Psoas muscle (tissue), 8 donors: ENCODE results near the gene CIC. TPM values are rescaled to one million over a fixed set of nuclear protein-coding genes. Genes with fewer than 3 reads are reported as not detected.

Experiments used
- ATAC-seq, 4 donors: fragments of 200-7000 bp; cut with Tn5 transposase; one replicate each; pipeline ENCODE4 v1.9.1; 2020; ENCODE audit warnings: moderate library complexity in 3 of 4, mild to moderate bottlenecking in 2 of 4
- DNase-seq, 2 donors: peaks; one replicate each; pipeline ENCODE4 v3.0.0-alpha.2; 2020
- H3K27ac ChIP-seq: fragments of 200-600 bp; one replicate; pipeline ENCODE4 v1.8.0; 2022
- H3K27me3 ChIP-seq, 3 donors: fragments of 200-600 bp in 1 of 3; one replicate each; pipeline versions ENCODE4 v1.6.1 to v1.8.0; 2013 to 2022; ENCODE audit warnings: low read length in 2 of 3, mild to moderate bottlenecking in 2 of 3, moderate library complexity in 1 of 3; ENCODE audit not compliant: insufficient read depth in 3 of 3
- H3K36me3 ChIP-seq, 2 donors: fragments of 200-600 bp in 1 of 2; one replicate each; pipeline versions ENCODE4 v1.6.1 to v1.8.0; 2013 to 2022; ENCODE audit warnings: low read depth in 1 of 2, mild to moderate bottlenecking in 1 of 2, moderate library complexity in 1 of 2; ENCODE audit not compliant: insufficient read depth in 1 of 2
- H3K4me1 ChIP-seq: fragments of 200-600 bp; one replicate; pipeline ENCODE4 v1.8.0; 2022
- H3K4me3 ChIP-seq: fragments of 200-600 bp; one replicate; pipeline ENCODE4 v1.8.0; 2022; ENCODE audit warnings: mild to moderate bottlenecking
- H3K9me3 ChIP-seq: fragments of 200-600 bp; one replicate; pipeline ENCODE4 v1.8.0; 2022
- CTCF ChIP-seq: fragments of 200-600 bp; IDR thresholded peaks from one replicate; pipeline ENCODE4 v1.8.0; 2022; ENCODE audit warnings: antibody characterized with exemption
- WGBS, 3 donors: extraction: QIAGEN DNeasy Blood & Tissue Kit; methylation state at CpG; one replicate each; pipeline versions ENCODE4 v1.1.6 to v1.1.7; 2013; 5-methylcytosine and 5-hydroxymethylcytosine counted together
- intact Hi-C, 2 donors: fragments of 100-400 bp; cut with DNase I; formaldehyde crosslinking; loops; one replicate each; pipeline versions ENCODE4 v1.11.0 to v1.14.2; 2022
- polyA plus RNA-seq, 3 donors: library from polyadenylated mRNA; stranded (reverse); fragments of 200-250 nt; gene quantifications; one replicate each; pipeline ENCODE4 v1.2.3, GENCODE V29; 2013
- total RNA-seq, 4 donors: library from RNA; stranded (reverse); fragmentation: NEBNext Ultra II Directional in 2 of 4; extraction: Animal tissue kit (Norgen Biotek cat#: 25700) in 2 of 4; gene quantifications; one replicate each; pipeline versions ENCODE4 v1.2.1 to v1.2.4, GENCODE V29; 2021 to 2023
- donor health status: healthy with polysubstance abuse.
- donor health status: DM: no; HTN: no; CAD: no; lungs with moderate emphysema.
- donor health status: Bipolar disorder and iron deficiency.
- donor health status: healthy.
- donor health status: DM: yes; HTN: yes; CAD: no.
- donor health status: DM: no; HTN: no; CAD: no.
- donor health status: DM: no; HTN: no; CAD: no.
- donor health status: DM: yes; HTN: yes; CAD: no.

The CIC gene
- total and polyA plus RNA-seq, 7 donors: 17.1 to 55.0 (median 36.4) TPM

- no peak for TF ChIP-seq CTCF
- no peak for ATAC-seq
- H3K36me3 ChIP-seq: peaks cover 0 to 66% of the 10 kb centered on the region in 2 donors
Observed at GRCh38 chr19:42343344-42344110, 74.5 kb downstream of the CIC start.

GRCh38 chr19:42344336-42344893 is 75.4 kb downstream of the CIC start:
- H3K36me3 ChIP-seq: peaks cover 0 to 65% of the 10 kb centered on the region in 2 donors
- peaks cover 6% of the 10 kb centered on the region for H3K4me1 ChIP-seq
- H3K27me3 ChIP-seq: no peaks in the 10 kb centered on the region
- WGBS, 3 donors: 88 to 92% (median 89%) methylated on average over 16 to 18 of the region's 18 CpGs
- DNase-seq (no peak), ATAC-seq (no peak)
- intact Hi-C loops: no loop called here
- H3K27ac ChIP-seq: no peak overlapping the region
- TF ChIP-seq CTCF: no peak
- H3K4me3 ChIP-seq: no peak overlapping the region
- no peaks in the 10 kb centered on the region for H3K9me3 ChIP-seq

More at GRCh38 chr19:42343344-42344110, 74.5 kb downstream of the CIC start:
- Histone ChIP-seq H3K27me3 (no peaks in the 10 kb centered on the region), H3K27ac (no peak overlapping the region), H3K9me3 (no peaks in the 10 kb centered on the region), H3K4me3 (no peak overlapping the region), H3K4me1 (peaks cover 6% of the 10 kb centered on the region)
- intact Hi-C loops: no loop called here
- no peak for DNase-seq
- WGBS, 3 donors: 85 to 90% (median 85%) methylated on average over 16 to 17 of the region's 17 CpGs

Other genes with a start within 250 kb of the CIC start
- under 1 TPM; 0.42 to 0.88 (median 0.54) TPM for gene GRIK5, start 199.0 kb upstream of the CIC start, total RNA-seq
- gene GRIK5, start 199.0 kb upstream of the CIC start, polyA plus RNA-seq: under 1 TPM; 0.26 to 0.45 (median 0.29) TPM
- gene ZNF574, start 193.1 kb upstream of the CIC start, total RNA-seq: 10 to 100 TPM in 2 of 4 donors, 1 to 10 TPM in 2; 8.7 to 11.2 (median 9.8) TPM
- 1 to 10 TPM; 6.4 to 8.4 (median 6.9) TPM for gene ZNF574, start 193.1 kb upstream of the CIC start, polyA plus RNA-seq
- under 1 TPM; 0.30 to 0.86 (median 0.58) TPM for gene POU2F2, start 136.8 kb upstream of the CIC start, total RNA-seq
- gene POU2F2, start 136.8 kb upstream of the CIC start, polyA plus RNA-seq: under 1 TPM; 0.14 to 0.46 (median 0.26) TPM
- gene DEDD2, start 51.6 kb upstream of the CIC start, total RNA-seq: 10 to 100 TPM in 3 of 4 donors, 1 to 10 TPM in 1; 8.8 to 22.5 (median 11.6) TPM
- 10 to 100 TPM; 11.6 to 26.1 (median 20.5) TPM for gene DEDD2, start 51.6 kb upstream of the CIC start, polyA plus RNA-seq
- 1 to 10 TPM; 4.2 to 7.9 (median 6.0) TPM for gene ZNF526, start 48.9 kb upstream of the CIC start, total RNA-seq
- 1 to 10 TPM; 3.4 to 7.4 (median 5.0) TPM for gene ZNF526, start 48.9 kb upstream of the CIC start, polyA plus RNA-seq
- 10 to 100 TPM; 48.7 to 64.8 (median 58.1) TPM for gene GSK3A, start 26.6 kb upstream of the CIC start, total RNA-seq
- gene GSK3A, start 26.6 kb upstream of the CIC start, polyA plus RNA-seq: 100 to 1,000 TPM in 1 of 3 donors, 10 to 100 TPM in 2; 70.1 to 117 (median 81.1) TPM
- 10 to 100 TPM; 10.0 to 13.5 (median 11.8) TPM for gene ERF, start 14.1 kb upstream of the CIC start, total RNA-seq
- 10 to 100 TPM in 2 of 3 donors, 1 to 10 TPM in 1; 7.1 to 11.7 (median 11.4) TPM for gene ERF, start 14.1 kb upstream of the CIC start, polyA plus RNA-seq
- gene PRR19, start 32.9 kb downstream of the CIC start, total RNA-seq: under 1 TPM in 2 of 4 donors, not detected in 2; 0.19 to 0.51 TPM
- under 1 TPM; 0.17 to 0.73 (median 0.60) TPM for gene PRR19, start 32.9 kb downstream of the CIC start, polyA plus RNA-seq
- gene PAFAH1B3, start 33.4 kb downstream of the CIC start, total RNA-seq: 1 to 10 TPM; 4.0 to 7.4 (median 6.4) TPM
- 10 to 100 TPM; 12.8 to 17.1 (median 14.8) TPM for gene PAFAH1B3, start 33.4 kb downstream of the CIC start, polyA plus RNA-seq
- gene TMEM145, start 44.1 kb downstream of the CIC start, total RNA-seq: 1 to 10 TPM in 1 of 4 donors, under 1 TPM in 2, not detected in 1; 0.50 to 1.1 (median 0.52) TPM
- 1 to 10 TPM in 1 of 3 donors, under 1 TPM in 2; 0.21 to 2.5 (median 0.57) TPM for gene TMEM145, start 44.1 kb downstream of the CIC start, polyA plus RNA-seq
- 10 to 100 TPM in 3 of 4 donors, 1 to 10 TPM in 1; 7.9 to 21.1 (median 16.8) TPM for gene MEGF8, start 56.4 kb downstream of the CIC start, total RNA-seq
- 1 to 10 TPM; 3.3 to 8.1 (median 4.3) TPM for gene MEGF8, start 56.4 kb downstream of the CIC start, polyA plus RNA-seq
- gene CNFN, start 121.0 kb downstream of the CIC start, total RNA-seq: not detected
- 1 to 10 TPM in 1 of 3 donors, under 1 TPM in 2; 0.24 to 1.0 (median 0.84) TPM for gene CNFN, start 121.0 kb downstream of the CIC start, polyA plus RNA-seq
- 10 to 100 TPM in 2 of 4 donors, 1 to 10 TPM in 2; 5.3 to 27.7 (median 10.5) TPM for gene LIPE, start 158.1 kb downstream of the CIC start, total RNA-seq
- gene LIPE, start 158.1 kb downstream of the CIC start, polyA plus RNA-seq: 10 to 100 TPM in 1 of 3 donors, 1 to 10 TPM in 2; 6.4 to 14.2 (median 9.3) TPM
- not detected for gene CXCL17, start 173.7 kb downstream of the CIC start, total RNA-seq
- under 1 TPM in 2 of 3 donors, not detected in 1; 0.05 to 0.11 TPM for gene CXCL17, start 173.7 kb downstream of the CIC start, polyA plus RNA-seq